Hypothalamus (tissue), 51 donors: ENCODE measurements around the gene CYTH4.

Source experiments
- DNase-seq, 51 donors: peaks; one replicate each; lab custom pipeline; 2025; lab: John Stamatoyannopoulos, UW

Gene CYTH4

DNA sequence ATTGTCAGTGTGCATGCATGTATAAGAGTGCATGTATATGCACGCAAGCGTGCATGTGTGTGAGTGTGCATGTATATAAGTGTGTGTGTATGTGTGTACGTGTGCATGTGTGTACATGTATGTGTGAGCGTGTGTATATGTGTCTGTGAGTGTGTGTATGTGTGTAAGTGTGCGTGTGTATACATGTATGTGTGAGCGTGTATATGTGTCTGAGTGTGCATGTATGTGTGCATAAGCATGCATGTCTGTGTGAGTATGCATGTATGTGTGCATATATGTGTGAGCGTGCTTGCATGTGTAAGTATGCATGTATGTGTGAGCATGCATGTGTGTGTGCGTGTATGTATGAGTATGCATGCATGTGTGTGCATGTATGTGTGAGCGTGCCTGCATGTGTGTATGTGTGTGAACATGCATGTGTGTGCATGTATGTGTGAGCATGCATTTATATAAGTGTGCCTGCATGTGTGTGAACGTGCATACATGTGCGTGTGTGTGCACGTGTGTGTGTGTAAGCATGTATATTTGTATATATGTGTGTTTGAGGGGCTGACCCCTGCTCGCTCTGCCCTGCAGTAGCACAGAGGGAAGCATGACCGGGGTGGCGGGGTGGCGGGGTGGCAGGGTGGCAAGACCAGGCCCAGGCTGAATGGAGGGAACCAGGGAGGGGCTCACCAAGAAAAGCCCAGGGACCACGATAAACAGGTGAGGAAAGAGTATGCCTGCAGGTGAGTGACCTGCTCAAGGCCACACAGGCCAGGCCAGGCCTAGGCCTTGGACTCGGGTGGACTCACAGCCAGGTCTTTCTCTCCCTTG is 26.3 kb downstream of the CYTH4 start:
- no peak for DNase-seq

DNA sequence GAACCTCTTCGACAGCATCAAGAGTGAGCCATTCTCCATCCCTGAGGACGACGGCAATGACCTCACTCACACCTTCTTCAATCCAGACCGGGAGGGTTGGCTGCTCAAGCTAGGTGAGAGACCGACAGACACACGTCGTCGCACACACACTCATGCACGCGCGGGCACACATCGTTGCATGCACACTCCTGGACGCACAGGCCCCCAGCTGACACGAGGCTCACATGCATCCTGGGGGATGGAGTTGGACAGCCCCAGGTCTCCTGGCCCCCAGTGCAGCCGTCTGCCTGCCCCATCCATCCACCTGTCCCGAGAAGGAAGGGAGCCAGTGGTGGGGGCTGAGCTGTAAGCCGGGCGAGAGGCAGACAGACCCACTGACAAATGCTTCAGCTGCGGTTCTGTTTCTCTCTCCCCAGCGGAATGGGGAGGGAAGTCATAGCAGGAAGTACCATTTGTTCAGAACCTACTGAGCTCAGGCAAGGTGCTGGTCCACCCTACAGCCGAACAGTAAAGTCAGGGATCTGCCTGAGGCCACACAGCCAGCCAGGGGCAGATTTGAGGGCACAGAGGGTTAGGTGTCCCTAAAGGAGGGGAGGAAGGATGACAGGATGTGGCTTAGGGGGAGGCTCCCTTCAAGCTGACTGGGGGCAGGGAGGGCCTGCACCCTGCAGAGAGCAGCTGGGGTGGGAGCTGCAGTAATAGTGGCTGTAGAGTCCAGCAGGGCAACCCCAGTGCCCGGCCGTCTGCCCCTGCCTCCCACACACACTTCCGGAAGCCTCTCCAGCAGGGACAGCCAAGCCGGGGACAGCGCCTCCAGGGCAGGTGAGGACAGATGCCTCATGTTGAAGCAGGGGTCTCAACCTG is 27.1 kb downstream of the CYTH4 start:
- DNase-seq: no peak

DNA sequence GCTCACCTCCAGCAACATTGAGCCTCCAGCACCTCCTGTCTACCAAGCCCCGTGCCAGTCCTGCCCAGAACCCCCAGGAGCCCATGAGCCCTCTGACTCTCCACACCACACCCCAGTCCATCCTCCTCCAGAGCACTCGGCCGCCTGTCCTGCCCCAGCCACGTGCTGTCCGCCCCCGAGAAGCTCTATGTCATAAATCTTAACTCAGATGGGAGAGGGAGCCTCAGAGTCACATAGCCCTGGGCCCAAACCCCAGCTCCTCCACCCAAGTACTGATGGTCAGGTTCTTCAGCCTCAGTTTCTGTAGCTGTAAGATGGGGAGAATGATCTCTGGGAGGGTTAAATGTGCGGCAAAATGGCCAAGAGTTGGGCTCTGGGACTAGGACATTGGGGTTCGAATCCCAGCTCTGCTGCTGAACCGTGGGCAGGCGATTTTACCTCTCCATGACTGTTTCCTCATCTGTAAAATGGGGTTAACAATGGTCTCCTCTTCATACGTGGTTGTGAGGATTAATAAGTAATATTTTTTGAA is 27.8 kb downstream of the CYTH4 start:
- DNase-seq: no peak

DNA sequence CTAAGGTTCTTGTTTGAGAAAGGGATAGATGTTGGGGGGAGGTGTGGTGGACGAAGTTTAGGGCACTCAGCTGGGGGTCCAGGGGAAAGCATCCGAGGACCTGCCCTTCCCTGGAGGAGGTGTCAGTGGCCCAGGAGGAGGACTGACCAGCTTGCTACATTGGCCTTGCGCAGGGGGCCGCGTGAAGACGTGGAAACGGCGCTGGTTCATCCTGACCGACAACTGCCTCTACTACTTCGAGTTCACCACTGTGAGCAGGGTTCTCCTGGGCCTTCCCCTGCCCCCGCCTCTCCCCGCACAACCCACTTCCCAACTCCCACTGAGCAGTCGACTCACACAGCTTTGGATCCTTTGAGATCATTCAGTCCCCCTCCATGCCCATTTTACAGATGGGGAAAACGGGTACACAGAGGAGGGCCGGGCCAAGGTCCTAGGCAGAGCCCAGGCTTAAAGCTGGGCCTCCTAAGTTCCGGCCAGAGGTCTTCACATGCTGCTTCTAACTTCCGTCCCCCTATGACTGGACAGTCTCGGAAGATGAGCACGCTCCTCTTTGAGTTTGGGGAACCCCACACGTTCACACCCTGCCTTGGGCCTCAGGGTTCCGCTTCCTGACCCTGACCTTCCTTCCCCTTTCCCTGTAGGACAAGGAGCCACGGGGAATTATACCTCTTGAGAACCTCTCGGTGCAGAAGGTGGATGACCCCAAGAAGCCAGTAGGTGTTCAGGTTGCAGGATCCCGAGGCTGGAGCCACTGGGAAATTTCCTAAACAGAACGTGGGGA is 28.7 kb downstream of the CYTH4 start:
- peak in 6 of 51 donors; percentile 8 to 26 (median 18) for DNase-seq

DNA sequence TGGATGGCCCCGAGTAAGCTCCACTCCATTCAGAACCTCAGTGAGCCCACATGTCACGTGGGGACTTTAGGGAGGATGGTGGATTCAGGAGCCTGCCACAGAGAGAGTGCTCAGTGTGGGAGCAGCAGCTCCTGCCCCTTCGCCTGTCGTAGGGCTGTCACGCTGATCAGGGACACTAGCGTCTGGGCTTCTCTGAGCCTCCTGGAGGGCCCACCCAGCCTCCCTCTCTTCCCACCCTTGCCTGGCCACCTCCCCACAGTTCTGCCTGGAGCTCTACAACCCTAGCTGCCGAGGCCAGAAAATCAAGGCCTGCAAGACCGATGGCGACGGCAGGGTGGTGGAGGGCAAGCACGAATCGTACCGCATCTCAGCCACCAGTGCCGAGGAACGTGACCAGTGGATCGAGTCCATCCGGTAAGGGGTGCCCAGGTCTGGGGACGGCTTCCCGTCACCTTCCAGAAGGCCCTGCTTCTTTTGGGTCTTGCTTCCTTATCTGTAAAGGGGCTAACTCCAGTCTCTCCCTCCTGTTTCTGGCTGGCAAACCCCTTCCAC is 29.5 kb downstream of the CYTH4 start:
- DNase-seq: no peak

DNA sequence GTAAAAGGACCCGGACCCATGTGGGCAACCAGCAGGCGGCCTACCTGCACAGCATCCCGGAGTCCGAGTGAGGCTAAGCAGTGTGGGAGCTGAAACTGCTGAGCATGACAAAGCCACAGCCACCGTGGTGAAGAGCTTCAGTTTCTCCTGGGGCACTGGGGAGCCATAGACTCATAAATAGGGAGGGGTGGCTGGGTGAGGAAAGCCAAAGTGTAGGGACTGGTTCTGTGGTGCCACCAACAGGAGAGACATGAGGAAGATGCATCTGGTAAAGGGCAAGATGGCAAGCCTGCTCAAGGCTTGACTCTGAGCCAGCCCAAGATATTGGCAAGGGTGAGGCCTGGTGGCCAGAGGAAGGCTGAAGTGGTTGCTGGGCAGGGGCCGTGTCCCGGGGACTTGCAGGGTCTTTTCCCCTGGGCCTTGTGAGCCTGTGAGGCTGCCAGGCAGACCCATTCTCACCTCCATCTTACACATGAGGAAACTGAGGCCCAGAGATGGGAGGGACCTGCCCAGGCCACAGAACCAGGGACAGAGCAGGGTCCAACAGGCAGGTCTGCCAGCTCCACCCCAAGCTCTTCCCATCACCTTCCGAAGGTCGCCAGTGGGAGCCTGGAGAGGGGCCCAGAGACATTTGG is 30.4 kb downstream of the CYTH4 start:
- no peak for DNase-seq

DNA sequence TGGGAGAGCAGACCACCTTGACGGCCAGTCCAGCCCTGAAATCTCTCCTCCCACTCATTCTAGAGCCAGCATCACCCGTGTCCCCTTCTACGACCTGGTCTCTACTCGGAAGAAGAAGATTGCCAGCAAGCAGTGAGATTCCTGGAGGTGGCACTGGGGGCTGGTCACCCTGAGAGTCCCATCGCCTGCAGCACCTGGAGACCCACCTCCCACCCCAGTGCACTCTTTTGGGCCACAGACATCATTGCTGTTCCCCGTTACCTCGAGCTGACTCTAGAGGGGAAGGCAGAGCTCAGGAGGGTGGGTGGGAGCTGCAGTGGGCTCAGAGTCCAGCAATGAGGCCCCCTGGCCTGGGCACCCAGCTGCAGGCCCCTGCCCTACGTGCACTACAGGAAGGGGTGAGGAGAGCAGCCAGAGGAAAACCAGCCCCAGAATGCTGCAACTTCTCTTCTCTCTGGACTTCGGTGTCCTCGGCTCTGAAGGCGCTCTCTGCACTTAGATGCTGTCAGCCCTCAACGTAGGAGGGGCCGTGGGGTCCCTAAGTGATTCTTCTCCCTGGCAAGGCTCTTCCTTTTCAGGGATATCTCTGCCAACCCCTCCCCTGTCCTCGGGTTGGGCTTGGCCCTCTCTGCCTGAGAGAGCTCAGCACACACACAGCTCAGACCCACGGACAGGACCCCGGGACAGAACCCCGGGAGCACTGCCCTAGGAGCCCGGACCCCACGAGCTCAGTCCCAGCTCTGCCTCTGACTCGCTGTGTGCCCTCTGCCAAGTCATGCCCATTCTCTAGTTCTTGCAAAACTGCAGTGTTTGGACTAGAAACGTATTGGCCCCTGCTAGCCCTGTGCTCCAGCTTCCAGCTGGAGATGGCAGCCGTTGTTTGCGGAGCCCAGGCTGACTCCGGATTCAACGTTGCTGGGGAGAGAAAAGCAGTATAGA is 31.3 kb downstream of the CYTH4 start:
- DNase-seq: no peak

DNA sequence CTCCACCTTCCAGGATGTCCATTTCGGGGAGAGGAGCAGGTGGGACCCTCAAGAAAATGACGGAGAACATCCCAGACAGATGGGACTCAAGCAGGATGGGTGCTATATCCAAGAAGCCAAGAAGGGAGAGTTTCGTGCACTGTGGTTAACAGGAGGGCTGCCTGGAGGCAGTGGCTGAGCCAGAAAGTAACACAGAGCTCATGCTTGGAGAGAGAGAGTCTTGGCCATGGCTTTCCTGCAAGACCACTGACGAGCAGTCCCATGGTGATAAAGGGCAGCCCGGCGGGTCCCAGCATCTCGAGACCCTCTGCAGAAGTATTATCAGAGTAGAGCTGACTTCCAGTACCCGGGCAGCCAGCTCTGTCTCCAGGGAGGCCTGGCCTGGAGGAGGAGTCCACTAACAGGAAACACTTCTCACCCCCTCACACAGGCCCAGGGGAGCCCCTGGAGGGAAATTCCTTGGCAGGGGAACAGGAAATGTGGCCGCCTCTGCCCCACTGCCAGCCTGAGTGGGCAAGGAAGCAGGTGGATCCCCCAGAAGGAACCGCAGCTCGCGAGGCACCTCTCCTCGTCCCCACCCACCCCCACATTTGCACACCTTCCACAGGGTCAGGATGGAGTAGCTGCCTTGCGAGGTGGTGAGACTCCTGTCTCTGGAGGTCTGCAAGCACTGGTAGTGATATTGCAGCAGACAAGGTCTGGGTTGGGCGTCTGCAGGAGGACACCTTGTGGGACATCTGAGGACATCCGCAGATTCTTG is 32.2 kb downstream of the CYTH4 start:
- no peak for DNase-seq

DNA sequence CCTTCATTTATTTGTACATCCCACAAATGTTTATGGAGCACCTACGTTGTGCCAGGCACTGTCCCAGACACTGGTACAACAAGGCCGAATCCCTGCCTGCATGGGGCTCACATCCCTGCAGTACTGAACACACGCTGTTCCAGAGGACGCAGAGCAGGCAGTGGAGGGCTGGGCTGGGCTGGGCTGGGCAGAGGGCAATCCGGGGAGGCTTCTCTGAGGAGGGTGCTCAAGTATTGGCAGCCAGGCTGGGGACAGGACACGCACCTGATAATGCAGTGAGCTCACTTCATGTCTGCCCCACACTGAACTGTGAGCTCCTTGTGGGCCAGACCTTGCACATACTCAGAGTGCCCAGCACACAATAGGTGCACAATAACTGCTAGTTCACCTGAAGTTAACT is 34.1 kb downstream of the CYTH4 start:
- DNase-seq: no peak

DNA sequence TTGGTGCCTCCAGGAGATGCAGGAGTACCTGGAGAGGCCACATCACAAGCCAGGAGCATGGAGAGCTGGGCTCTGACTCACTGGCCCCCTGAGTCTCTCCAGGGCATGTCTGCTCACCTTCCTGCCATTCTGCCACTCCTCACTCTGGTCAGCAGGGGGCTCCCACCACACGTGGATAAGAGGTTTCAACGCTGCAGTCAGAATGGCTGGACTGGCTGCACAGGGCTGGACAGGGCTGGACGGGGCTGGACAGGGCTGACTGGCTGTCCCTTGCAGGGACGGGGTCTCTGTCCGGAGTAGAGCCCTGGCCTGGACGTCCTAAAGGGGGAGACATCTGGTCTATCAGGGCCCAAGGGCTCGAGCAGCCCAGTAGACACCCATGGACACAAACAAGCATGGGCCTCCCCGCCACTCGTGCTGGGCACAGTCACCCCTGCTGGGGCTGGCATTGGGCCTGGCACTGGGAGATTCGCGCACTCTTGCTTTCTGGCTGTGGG is 34.6 kb downstream of the CYTH4 start:
- DNase-seq: peak in 44 of 51 donors; percentile 15 to 78 (median 53)

DNA sequence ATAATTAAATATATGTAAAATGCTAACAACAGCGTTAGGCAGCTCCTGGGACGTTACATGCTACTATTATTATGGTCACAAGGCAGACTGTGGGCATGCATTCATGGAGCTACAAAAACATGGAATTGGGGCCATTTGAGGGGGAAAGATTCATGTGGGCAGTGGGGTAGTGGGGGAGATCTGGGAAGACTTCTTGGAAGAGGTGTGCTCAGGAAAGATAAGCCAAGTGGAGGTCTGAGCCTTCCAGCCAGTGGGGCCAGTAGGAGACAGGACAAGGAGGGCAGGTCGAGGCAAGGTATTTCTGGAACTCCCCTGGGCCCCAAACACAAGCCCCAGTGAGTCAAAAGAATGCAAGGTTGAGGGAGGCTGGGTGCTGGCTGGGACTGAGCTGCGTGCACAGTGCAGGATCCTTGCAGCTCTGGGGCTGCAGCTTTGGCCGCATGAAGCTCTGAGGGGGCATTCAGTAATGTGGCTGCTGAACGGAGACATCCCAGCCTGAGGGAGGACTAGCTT is 35.4 kb downstream of the CYTH4 start:
- no peak for DNase-seq

DNA sequence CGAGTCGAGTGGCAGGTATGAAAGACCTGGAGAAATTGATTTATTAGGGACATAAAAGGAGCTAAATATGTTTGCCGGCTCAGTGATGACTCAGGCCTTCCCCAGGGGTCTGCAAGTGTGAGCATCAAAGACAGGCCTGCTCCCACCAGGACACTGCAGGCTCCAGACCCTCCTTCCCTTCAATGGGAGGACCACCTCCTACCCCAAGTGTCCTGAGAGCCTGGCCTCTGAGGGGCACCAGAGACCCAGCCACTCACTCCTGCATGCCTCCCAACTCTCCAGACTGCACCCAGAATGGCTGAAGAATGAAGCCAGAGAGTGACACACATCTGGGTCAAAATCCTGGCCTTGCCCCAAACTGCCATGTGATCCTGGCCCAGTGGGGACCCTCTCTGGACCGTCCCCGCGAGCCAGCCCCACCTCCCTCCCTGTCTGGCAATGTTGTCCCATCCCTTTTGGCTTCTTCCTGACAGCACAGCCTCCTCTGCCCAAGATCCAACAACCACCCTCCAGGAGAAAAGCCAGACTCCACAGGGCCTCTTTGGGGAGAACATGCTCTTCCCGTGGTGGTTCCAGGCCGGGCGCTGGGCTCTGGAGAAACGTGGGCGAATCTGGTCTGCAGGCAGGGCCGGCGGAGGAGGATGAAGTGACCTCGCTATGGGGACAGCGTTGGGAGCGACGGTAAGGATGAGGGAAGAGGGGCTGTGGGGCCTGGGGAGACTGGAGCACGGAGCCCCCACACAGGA is 36.2 kb downstream of the CYTH4 start:
- no peak for DNase-seq

DNA sequence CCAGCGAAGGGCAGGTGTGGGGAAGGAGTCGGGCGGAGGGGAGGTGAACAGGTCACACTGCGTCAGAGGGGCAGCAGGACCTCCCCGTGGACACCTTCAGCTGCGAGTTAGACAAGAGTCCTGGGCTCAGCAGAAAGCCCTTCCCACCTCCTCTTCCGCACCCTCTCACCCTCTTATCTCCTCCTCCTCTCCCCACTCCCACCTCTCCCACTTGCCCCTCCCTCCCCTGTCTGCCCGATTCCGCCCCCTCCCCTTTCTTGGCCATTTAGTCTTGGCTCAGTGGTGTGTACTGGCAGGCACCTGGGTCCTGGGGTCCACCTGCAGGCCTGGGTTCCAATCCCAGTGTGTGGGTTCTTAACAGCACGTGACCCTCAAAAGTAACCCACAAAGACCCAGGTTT is 37.2 kb downstream of the CYTH4 start:
- no peak for DNase-seq

DNA sequence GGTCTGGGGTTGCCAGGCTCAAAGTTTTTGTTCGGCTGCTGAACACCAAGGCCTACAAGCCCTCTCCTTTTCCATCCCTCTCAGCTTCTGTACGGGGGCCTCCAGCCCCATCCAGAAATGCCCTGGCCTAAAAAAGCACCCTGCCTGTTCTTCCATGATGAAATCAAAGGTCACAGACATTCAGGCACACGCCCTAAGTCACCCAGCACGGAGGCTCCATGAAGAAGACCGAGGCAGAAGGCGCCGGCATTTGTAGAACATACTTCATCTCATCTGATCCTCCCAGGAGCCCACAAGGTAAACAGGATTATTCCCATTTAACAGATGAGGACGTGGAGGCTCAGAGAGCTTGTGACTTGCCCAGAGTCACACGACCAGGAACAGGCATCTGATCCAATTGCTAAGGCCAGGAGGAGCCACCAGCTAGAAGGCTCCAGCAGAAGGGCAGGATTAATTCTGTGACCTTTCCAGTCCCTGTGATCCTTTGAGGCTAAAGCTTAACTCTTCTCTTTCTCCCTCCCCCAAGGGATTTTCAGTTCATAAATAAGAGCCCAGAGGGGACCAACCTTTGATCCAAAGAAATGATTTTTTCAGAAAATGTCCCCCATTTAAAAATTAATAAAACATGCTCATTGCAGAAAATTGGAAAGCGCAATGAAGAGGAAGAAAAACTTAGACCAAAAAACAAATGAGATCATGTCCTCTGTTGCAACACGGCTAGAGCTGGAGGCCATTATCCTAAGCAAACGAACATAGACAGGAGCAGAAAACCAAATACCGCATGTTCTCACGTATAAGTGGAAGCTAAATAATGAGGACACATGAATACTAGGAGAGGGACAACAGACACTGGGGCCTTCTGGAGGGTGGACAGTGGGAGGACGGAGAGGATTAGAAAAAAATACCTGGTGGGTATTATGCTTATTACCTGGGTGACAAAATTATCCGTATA is 38.7 kb downstream of the CYTH4 start:
- no peak for DNase-seq

DNA sequence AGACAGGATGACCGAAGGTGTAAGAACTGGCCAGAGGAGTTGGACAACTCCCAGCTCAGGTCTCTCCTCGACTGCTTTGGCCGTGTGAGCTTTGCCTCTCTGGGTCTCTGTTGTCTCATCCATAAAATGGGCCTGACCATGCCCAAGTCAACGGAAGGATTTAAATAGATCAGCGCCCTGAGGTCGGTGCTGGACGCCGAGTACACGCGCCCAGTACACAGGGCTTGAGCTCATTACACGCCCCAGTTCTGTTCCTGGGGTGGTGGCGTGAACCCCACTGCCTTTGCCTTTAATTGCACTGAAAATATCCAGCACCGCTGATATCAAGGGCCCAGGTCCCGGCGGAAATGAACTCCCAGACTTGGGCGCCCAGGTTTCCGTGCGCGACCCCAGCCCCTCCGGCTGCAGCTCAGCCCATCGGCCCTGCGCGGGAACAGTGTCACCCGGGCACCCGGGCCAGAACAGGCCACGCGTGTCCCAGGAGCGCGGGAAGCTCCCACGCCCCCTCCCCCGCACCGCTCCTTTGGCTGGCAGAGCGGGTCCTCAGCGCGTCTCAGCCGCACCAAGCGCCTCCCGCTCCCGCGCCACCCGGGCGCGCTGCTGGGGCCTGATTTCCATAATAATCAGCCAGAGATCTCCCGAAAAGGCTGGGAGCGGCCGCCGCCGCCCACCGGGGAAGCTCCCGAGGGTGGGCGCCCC is 42.2 kb downstream of the CYTH4 start:
- peak in 2 of 51 donors; percentile 12 to 21 for DNase-seq
